Stomach (tissue), 9 donors: ENCODE results near the gene UCK2. TPM values are rescaled to one million over a fixed set of nuclear protein-coding genes. Genes with fewer than 3 reads are reported as not detected.

Source experiments
- DNase-seq, 2 donors: peaks; one replicate each; pipeline versions ENCODE4 v3.0.0 to v3.0.0-alpha.2; 2013 to 2019
- H3K27ac ChIP-seq, 5 donors: fragments of 200-600 bp in 4 of 5; sonication (generic) in 4 of 5; one replicate each; pipeline ENCODE4 v1.5.1; 2013 to 2019; ENCODE audit warnings: mild to moderate bottlenecking in 1 of 5, moderate library complexity in 1 of 5
- H3K27me3 ChIP-seq, 3 donors: fragments of 200-600 bp; sonication (generic); one replicate each; pipeline ENCODE4 v1.5.1; 2017 to 2019; ENCODE audit warnings: mixed run types in 1 of 3
- H3K36me3 ChIP-seq, 4 donors: fragments of 200-600 bp; sonication (generic); 1 replicate in 3 of 4; 2 replicates in 1 of 4; pipeline ENCODE4 v1.5.1; 2016 to 2019
- H3K4me1 ChIP-seq, 4 donors: fragments of 200-600 bp; sonication (generic); one replicate each; pipeline ENCODE4 v1.5.1; 2016 to 2019
- H3K4me3 ChIP-seq, 4 donors: fragments of 200-600 bp; sonication (generic) in 3 of 4; one replicate each; pipeline ENCODE4 v1.5.1; 2016 to 2019; ENCODE audit warnings: mild to moderate bottlenecking in 1 of 4
- H3K9me3 ChIP-seq, 4 donors: fragments of 200-600 bp; sonication (generic); one replicate each; pipeline ENCODE4 v1.5.1; 2016 to 2019
- CTCF ChIP-seq, 7 experiments: fragments of 450-650 bp in 4 of 7; fragments of 200-600 bp in 3 of 7; sonication (generic) in 3 of 7; IDR thresholded peaks; one replicate each; pipeline ENCODE4 v1.5.1; 2016 to 2019; ENCODE audit warnings: antibody characterized with exemption in 7 of 7, control low read depth in 2 of 7, mild to moderate bottlenecking in 1 of 7
- EP300 ChIP-seq: sonication (generic); formaldehyde crosslinking; IDR thresholded peaks from one replicate; pipeline ENCODE4 v1.6.1; 2017; ENCODE audit warnings: antibody characterized with exemption
- POLR2A ChIP-seq, 4 donors: fragments of 450-650 bp; IDR thresholded peaks; one replicate each; pipeline ENCODE4 v1.6.1; 2016; ENCODE audit warnings: antibody characterized with exemption in 4 of 4, control low read depth in 2 of 4, mild to moderate bottlenecking in 1 of 4, moderate library complexity in 1 of 4
- POLR2AphosphoS5 ChIP-seq, 3 donors: sonication (generic); formaldehyde crosslinking; IDR thresholded peaks; one replicate each; pipeline ENCODE4 v1.6.1; 2016; ENCODE audit warnings: antibody characterized with exemption in 3 of 3
- WGBS, 5 donors: extraction: QIAGEN DNeasy Blood & Tissue Kit in 3 of 5; methylation state at CpG; one replicate each; pipeline versions ENCODE4 v1.1.5 to v1.1.7; 2013 to 2018; 5-methylcytosine and 5-hydroxymethylcytosine counted together
- intact Hi-C: fragments of 100-400 bp; cut with DNase I; formaldehyde crosslinking; loops from one replicate; pipeline ENCODE4 v1.15.1; 2023; ENCODE audit warnings: low total_unique reads
- polyA plus RNA-seq, 3 donors: library from polyadenylated mRNA; stranded (reverse); fragments of 200-250 nt; gene quantifications; one replicate each; pipeline ENCODE4 v1.2.3, GENCODE V29; 2013
- total RNA-seq, 5 donors: library from RNA; depleted of rRNA; stranded (reverse); fragments of >200 nt; gene quantifications; one replicate each; pipeline versions ENCODE4 v1.1.0 to v1.2.3, GENCODE V29; 2014 to 2016
- donor health status: healthy with polysubstance abuse.
- donor health status: Bipolar disorder and iron deficiency.
- donor health status: healthy.

The UCK2 gene
- total and polyA plus RNA-seq, 8 donors: 12.3 to 72.8 (median 30.3) TPM

GRCh38 chr1:165958306-165958705, 130.9 kb downstream of the UCK2 start:
- H3K36me3 ChIP-seq: no peaks in the 10 kb centered on the region
- no peaks in the 10 kb centered on the region for H3K27me3 ChIP-seq
- no peak for TF ChIP-seq CTCF (IDR thresholded peaks at IDR 0.05)
- TF ChIP-seq POLR2A (IDR thresholded peaks at IDR 0.05): no peak
- no peak for TF ChIP-seq EP300
- no peak for TF ChIP-seq POLR2AphosphoS5 (IDR thresholded peaks at IDR 0.05)
- DNase-seq: no peak
- H3K9me3 ChIP-seq: no peaks in the 10 kb centered on the region
- intact Hi-C loops: no loop called here
- H3K4me1 ChIP-seq: no peaks in the 10 kb centered on the region
- no peak overlapping the region for H3K27ac ChIP-seq
- H3K4me3 ChIP-seq: no peak overlapping the region

GRCh38 chr1:165960136-165960535, 132.7 kb downstream of the UCK2 start:
- no peak for TF ChIP-seq POLR2AphosphoS5 (IDR thresholded peaks at IDR 0.05)
- TF ChIP-seq POLR2A (IDR thresholded peaks at IDR 0.05): no peak
- TF ChIP-seq CTCF (IDR thresholded peaks at IDR 0.05): no peak
- no peak for TF ChIP-seq EP300
- Histone ChIP-seq H3K36me3 (no peaks in the 10 kb centered on the region), H3K4me1 (no peaks in the 10 kb centered on the region), H3K9me3 (no peaks in the 10 kb centered on the region), H3K27ac (no peak overlapping the region), H3K27me3 (no peaks in the 10 kb centered on the region), H3K4me3 (no peak overlapping the region)
- intact Hi-C loops: no loop called here
- no peak for DNase-seq
- WGBS, 5 donors: 77 to 89% (median 82%) methylated on average over 2 of the region's 2 CpGs

GRCh38 chr1:165960881-165961280, 133.5 kb downstream of the UCK2 start:
- Histone ChIP-seq H3K27me3 (no peaks in the 10 kb centered on the region), H3K9me3 (no peaks in the 10 kb centered on the region), H3K36me3 (no peaks in the 10 kb centered on the region), H3K4me3 (no peak overlapping the region), H3K4me1 (no peaks in the 10 kb centered on the region), H3K27ac (no peak overlapping the region)
- intact Hi-C loops: no loop called here
- WGBS, 5 donors: 60 to 78% (median 75%) methylated on average over 2 of the region's 2 CpGs
- no peak for DNase-seq
- no peak for TF ChIP-seq CTCF (IDR thresholded peaks at IDR 0.05)
- TF ChIP-seq POLR2A (IDR thresholded peaks at IDR 0.05): no peak
- TF ChIP-seq POLR2AphosphoS5 (IDR thresholded peaks at IDR 0.05): no peak
- TF ChIP-seq EP300: no peak

Other genes with a start within 250 kb of the UCK2 start
- gene MGST3, start 196.4 kb upstream of the UCK2 start, total RNA-seq: 100 to 1,000 TPM in 4 of 5 donors, 10 to 100 TPM in 1; 46.1 to 310 (median 120) TPM
- 100 to 1,000 TPM; 107 to 178 (median 127) TPM for gene MGST3, start 196.4 kb upstream of the UCK2 start, polyA plus RNA-seq
- 100 to 1,000 TPM in 1 of 5 donors, 10 to 100 TPM in 3, under 1 TPM in 1; 0.87 to 101 (median 45.9) TPM for gene ALDH9A1, start 129.1 kb upstream of the UCK2 start, total RNA-seq
- gene ALDH9A1, start 129.1 kb upstream of the UCK2 start, polyA plus RNA-seq: 10 to 100 TPM; 25.2 to 51.0 (median 35.8) TPM
- 10 to 100 TPM in 4 of 5 donors, 1 to 10 TPM in 1; 6.7 to 69.2 (median 35.0) TPM for gene TMCO1, start 58.7 kb upstream of the UCK2 start, total RNA-seq
- gene TMCO1, start 58.7 kb upstream of the UCK2 start, polyA plus RNA-seq: 10 to 100 TPM; 24.4 to 56.0 (median 44.5) TPM